Pancreas (tissue), 10 donors: ENCODE data around the gene PSORS1C2. TPM values are rescaled to one million over a fixed set of nuclear protein-coding genes. Genes with fewer than 3 reads are reported as not detected.

Experiments
- ATAC-seq, 4 donors: fragments of 200-7000 bp; cut with Tn5 transposase; one replicate each; pipeline versions ENCODE4 v1.8.0 to v1.9.1; 2020; ENCODE audit warnings: mild to moderate bottlenecking in 4 of 4, moderate library complexity in 4 of 4
- DNase-seq, 6 donors: peaks; one replicate each; pipeline ENCODE4 v3.0.0-alpha.2; 2020
- FAIRE-seq: peaks from 2 replicates; lab custom pipeline; 2012; peaks lifted over from hg19 to GRCh38; lab: Jason Lieb, UNC
- H3K27ac ChIP-seq, 4 donors: fragments of 200-600 bp; sonication (generic); 1 replicate in 3 of 4; 2 replicates in 1 of 4; pipeline versions ENCODE4 v1.5.0 to v1.8.0; 2020
- H3K27me3 ChIP-seq, 4 donors: fragments of 200-600 bp; one replicate each; pipeline ENCODE4 v1.8.0; 2021
- H3K36me3 ChIP-seq, 3 donors: fragments of 200-600 bp; sonication (generic) in 1 of 3; one replicate each; pipeline versions ENCODE4 v1.5.0 to v1.8.0; 2020 to 2021
- H3K4me1 ChIP-seq, 3 donors: fragments of 200-600 bp; one replicate each; pipeline ENCODE4 v1.8.0; 2021
- H3K4me3 ChIP-seq, 4 donors: fragments of 200-600 bp; sonication (generic) in 2 of 4; one replicate each; pipeline versions ENCODE4 v1.5.0 to v1.8.0; 2020 to 2021
- H3K9me3 ChIP-seq, 4 donors: fragments of 200-600 bp; one replicate each; pipeline ENCODE4 v1.8.0; 2021
- CTCF ChIP-seq, 4 donors: fragments of 200-600 bp; sonication (generic) in 3 of 4; IDR thresholded peaks; one replicate each; pipeline versions ENCODE4 v1.5.0 to v1.8.0; 2021; ENCODE audit warnings: antibody characterized with exemption in 4 of 4
- WGBS, 2 donors: extraction: QIAGEN DNeasy Blood & Tissue Kit; methylation state at CpG; one replicate each; pipeline ENCODE4 v1.1.7; 2013; 5-methylcytosine and 5-hydroxymethylcytosine counted together
- intact Hi-C, 3 donors: fragments of 100-400 bp; cut with DNase I; formaldehyde crosslinking; loops; one replicate each; pipeline versions ENCODE4 v1.11.1 to v1.14.2; 2022
- polyA plus RNA-seq, 2 donors: library from polyadenylated mRNA; stranded (reverse); fragments of 200-250 nt; gene quantifications; one replicate each; pipeline ENCODE4 v1.2.3, GENCODE V29; 2013
- total RNA-seq, 6 donors: library from RNA; stranded (reverse); fragmentation: NEBNext Ultra II Directional in 4 of 6; extraction: Animal tissue kit (Norgen Biotek cat#: 25700) in 4 of 6; gene quantifications; one replicate each; pipeline versions ENCODE4 v1.2.1 to v1.2.4, GENCODE V29; 2021 to 2023
- donor health status: healthy with polysubstance abuse.
- donor health status: DM: no; HTN: no; CAD: no; lungs with moderate emphysema.
- donor health status: DM: no; HTN: no; CAD: no.
- donor health status: control.
- donor health status: control.
- donor health status: Bipolar disorder and iron deficiency.
- donor health status: DM: yes; HTN: yes; CAD: no.
- donor health status: DM: no; HTN: no; CAD: no.
- donor health status: DM: no; HTN: no; CAD: no.
- donor health status: DM: yes; HTN: yes; CAD: no.

Gene PSORS1C2
- total and polyA plus RNA-seq, 8 donors = not detected

- Histone ChIP-seq H3K4me3 (no peak overlapping the region), H3K9me3 (no peaks in the 10 kb centered on the region), H3K4me1 (peaks cover 0 to 12% (median 0%) of the 10 kb centered on the region in 3 donors), H3K27me3 (no peaks in the 10 kb centered on the region), H3K27ac (peak overlapping the region; percentile 45 to 75 (median 64)), H3K36me3 (no peaks in the 10 kb centered on the region)
- FAIRE-seq (no peak), DNase-seq (peak; percentile 76 to 96 (median 90)), ATAC-seq (peak; percentile 81 to 87 (median 82))
- intact Hi-C loops = no loop called here
- WGBS, 2 donors = 34% methylated on average over 16 of the region's 16 CpGs
- no peak for TF ChIP-seq CTCF (IDR thresholded peaks at IDR 0.05)
Observed at GRCh38 chr6:31122791-31123706, 15.8 kb downstream of the PSORS1C2 start.

- FAIRE-seq = no peak
- H3K36me3 ChIP-seq = no peaks in the 10 kb centered on the region
- 70 to 89% methylated on average over 11 to 12 of the region's 12 CpGs for WGBS, 2 donors
- no peak overlapping the region for H3K4me3 ChIP-seq
- intact Hi-C loops = no loop called here
- no peak for DNase-seq
- no peaks in the 10 kb centered on the region for H3K27me3 ChIP-seq
- H3K27ac ChIP-seq = peak overlapping the region in 1 of 4 donors; percentile 64
- ATAC-seq = no peak
- peaks cover 0 to 12% (median 0%) of the 10 kb centered on the region in 3 donors for H3K4me1 ChIP-seq
- no peak for TF ChIP-seq CTCF (IDR thresholded peaks at IDR 0.05)
- H3K9me3 ChIP-seq = no peaks in the 10 kb centered on the region
Observed at GRCh38 chr6:31121131-31121790, 17.6 kb downstream of the PSORS1C2 start.

- DNase-seq = no peak
- H3K27me3 ChIP-seq = no peaks in the 10 kb centered on the region
- H3K4me3 ChIP-seq = no peak within 1 kb of the TSS
- ATAC-seq = no peak
- 68% methylated on average over 23 to 26 of the region's 26 CpGs for WGBS, 2 donors
- TF ChIP-seq CTCF (IDR thresholded peaks at IDR 0.05) = no peak
- H3K4me1 ChIP-seq = peaks cover 0 to 12% (median 0%) of the 10 kb centered on the region in 3 donors
- no peaks in the 10 kb centered on the region for H3K36me3 ChIP-seq
- H3K27ac ChIP-seq = no peak within 1 kb of the TSS
- FAIRE-seq = no peak
- intact Hi-C loops = no loop called here
- no peaks in the 10 kb centered on the region for H3K9me3 ChIP-seq
Observed at GRCh38 chr6:31120151-31120915, 18.5 kb downstream of the PSORS1C2 start, which contains the start of gene CDSN. CDSN (minus strand) TSS chr6:31120446; CDS start chr6:31120419, 27 bp downstream.

- DNase-seq (no peak), ATAC-seq (no peak), FAIRE-seq (no peak)
- Histone ChIP-seq H3K4me1 (peaks cover 0 to 12% (median 0%) of the 10 kb centered on the region in 3 donors), H3K27ac (no peak overlapping the region), H3K4me3 (no peak overlapping the region), H3K36me3 (no peaks in the 10 kb centered on the region), H3K9me3 (no peaks in the 10 kb centered on the region), H3K27me3 (no peaks in the 10 kb centered on the region)
- TF ChIP-seq CTCF (IDR thresholded peaks at IDR 0.05) = no peak
- intact Hi-C loops = no loop called here
- WGBS, 2 donors = 58 to 86% methylated on average over 7 of the region's 7 CpGs
Observed at GRCh38 chr6:31118178-31118577, 20.7 kb downstream of the PSORS1C2 start.
